H9 (cell line): ENCODE measurements around the gene CENPP. TPM values are rescaled to one million over a fixed set of nuclear protein-coding genes. Genes with fewer than 3 reads are reported as not detected.

ENCODE experiments used
- DNase-seq: peaks from one replicate; pipeline ENCODE4 v3.0.0-alpha.2; 2017
- H2AFZ ChIP-seq: one replicate; pipeline ENCODE4 v1.6.1; 2013; ENCODE audit warnings: mild to moderate bottlenecking, low read length, control low read depth, moderate library complexity
- H2AK5ac ChIP-seq: 2 replicates; pipeline ENCODE4 v1.6.1; 2013; ENCODE audit warnings: low read length, control low read depth, mixed read lengths; ENCODE audit not compliant: insufficient read length
- H2BK120ac ChIP-seq: one replicate; pipeline ENCODE4 v1.6.1; 2013; ENCODE audit warnings: low read depth, mild to moderate bottlenecking, low read length, control low read depth, inconsistent platforms; ENCODE audit not compliant: poor library complexity, severe bottlenecking
- H2BK12ac ChIP-seq: 2 replicates; pipeline ENCODE4 v1.6.1; 2013; ENCODE audit warnings: low read length, control low read depth, mixed read lengths, low read depth; ENCODE audit not compliant: insufficient read length
- H2BK15ac ChIP-seq: 2 replicates; pipeline ENCODE4 v1.6.1; 2013; ENCODE audit warnings: low read depth, low read length, control low read depth
- H2BK20ac ChIP-seq: one replicate; pipeline ENCODE4 v1.6.1; 2013; ENCODE audit warnings: low read depth, mild to moderate bottlenecking, low read length, control low read depth, inconsistent platforms; ENCODE audit not compliant: poor library complexity, severe bottlenecking
- H2BK5ac ChIP-seq: 2 replicates; pipeline ENCODE4 v1.6.1; 2013; ENCODE audit warnings: low read length, control low read depth, mixed read lengths; ENCODE audit not compliant: insufficient read length
- H3K14ac ChIP-seq: 2 replicates; pipeline ENCODE4 v1.6.1; 2013; ENCODE audit warnings: low read length, control low read depth; ENCODE audit not compliant: insufficient read depth
- H3K18ac ChIP-seq: 2 replicates; pipeline ENCODE4 v1.6.1; 2013; ENCODE audit warnings: low read depth, mild to moderate bottlenecking, mixed read lengths, low read length, control low read depth; ENCODE audit not compliant: insufficient read length
- H3K23ac ChIP-seq: 2 replicates; pipeline ENCODE4 v1.6.1; 2013; ENCODE audit warnings: low read length, control low read depth, mixed read lengths, low read depth; ENCODE audit not compliant: insufficient read length
- H3K23me2 ChIP-seq: 2 replicates; pipeline ENCODE4 v1.6.1; 2013; ENCODE audit warnings: low read depth, mild to moderate bottlenecking, mixed read lengths, low read length, control low read depth; ENCODE audit not compliant: insufficient read length, poor library complexity, severe bottlenecking
- H3K27ac ChIP-seq: 2 replicates; pipeline ENCODE4 v1.5.1; 2013; ENCODE audit warnings: low read length, control low read depth, mixed read lengths, low read depth; ENCODE audit not compliant: insufficient read length
- H3K27me3 ChIP-seq: 2 replicates; pipeline ENCODE4 v1.6.1; 2013; ENCODE audit warnings: low read length, control low read depth, inconsistent platforms; ENCODE audit not compliant: insufficient read depth
- H3K4ac ChIP-seq: 2 replicates; pipeline ENCODE4 v1.6.1; 2013; ENCODE audit warnings: low read depth, mild to moderate bottlenecking, control low read depth, inconsistent platforms, low read length, moderate library complexity
- H3K4me1 ChIP-seq: 2 replicates; pipeline ENCODE4 v1.6.1; 2013; ENCODE audit warnings: low read length, control low read depth, inconsistent platforms; ENCODE audit not compliant: insufficient read depth
- H3K4me2 ChIP-seq: 2 replicates; pipeline ENCODE4 v1.6.1; 2013; ENCODE audit warnings: low read length, control low read depth, mixed read lengths; ENCODE audit not compliant: insufficient read length, insufficient read depth
- H3K56ac ChIP-seq: 2 replicates; pipeline ENCODE4 v1.6.1; 2013; ENCODE audit warnings: low read depth, mild to moderate bottlenecking, mixed read lengths, low read length, control low read depth; ENCODE audit not compliant: insufficient read length
- H3K79me1 ChIP-seq: 2 replicates; pipeline ENCODE4 v1.6.1; 2013; ENCODE audit warnings: low read depth, mild to moderate bottlenecking, moderate library complexity, low read length, control low read depth, inconsistent platforms; ENCODE audit not compliant: insufficient read depth, poor library complexity, severe bottlenecking
- H3K79me2 ChIP-seq: 2 replicates; pipeline ENCODE4 v1.6.1; 2013; ENCODE audit warnings: low read length, control low read depth, inconsistent platforms; ENCODE audit not compliant: insufficient read depth
- H3K9ac ChIP-seq: 2 replicates; pipeline ENCODE4 v1.6.1; 2013; ENCODE audit warnings: low read length, control low read depth, mixed read lengths; ENCODE audit not compliant: insufficient read length; ENCODE audit errors: extremely low read depth
- H3K9me3 ChIP-seq: one replicate; pipeline ENCODE4 v1.6.1; 2013; ENCODE audit warnings: low read depth, low read length, inconsistent platforms; ENCODE audit not compliant: control insufficient read depth
- H3T11ph ChIP-seq: one replicate; pipeline ENCODE4 v1.6.1; 2013; ENCODE audit warnings: mild to moderate bottlenecking, low read length, control low read depth, inconsistent platforms
- H4K20me1 ChIP-seq: one replicate; pipeline ENCODE4 v1.6.1; 2013; ENCODE audit not compliant: control insufficient read depth, insufficient read length, insufficient read depth
- H4K5ac ChIP-seq: 2 replicates; pipeline ENCODE4 v1.6.1; 2013; ENCODE audit warnings: low read depth, mild to moderate bottlenecking, mixed read lengths, low read length, control low read depth; ENCODE audit not compliant: insufficient read length
- H4K8ac ChIP-seq: replicated peaks from 2 replicates; pipeline ENCODE4 v1.6.1; 2013; ENCODE audit warnings: low read length, control low read depth, mixed read lengths, low read depth; ENCODE audit not compliant: insufficient read length
- H4K91ac ChIP-seq: 2 replicates; pipeline ENCODE4 v1.6.1; 2013; ENCODE audit warnings: low read depth, mild to moderate bottlenecking, moderate library complexity, mixed read lengths, low read length, control low read depth; ENCODE audit not compliant: insufficient read length
- H3K27ac Mint-ChIP-seq, 3 experiments: 2 replicates in 2 of 3; 3 replicates in 1 of 3; pipeline ENCODE4 v1.8.0; 2020 to 2021; ENCODE audit warnings: mixed read lengths in 3 of 3, mild to moderate bottlenecking in 1 of 3, moderate library complexity in 1 of 3
- H3K27me3 Mint-ChIP-seq: 2 replicates; pipeline ENCODE4 v1.8.0; 2021; ENCODE audit warnings: low read depth, mild to moderate bottlenecking, moderate library complexity, mixed read lengths
- H3K36me3 Mint-ChIP-seq, 3 experiments: 2 replicates in 2 of 3; 3 replicates in 1 of 3; pipeline ENCODE4 v1.8.0; 2020 to 2021; ENCODE audit warnings: low read depth in 3 of 3, mixed read lengths in 3 of 3; ENCODE audit not compliant: insufficient read depth in 1 of 3
- H3K4me1 Mint-ChIP-seq, 2 experiments: 2 replicates each; pipeline ENCODE4 v1.8.0; 2020; ENCODE audit warnings: mixed read lengths in 2 of 2
- H3K4me3 Mint-ChIP-seq, 2 experiments: 2 replicates in 1 of 2; 3 replicates in 1 of 2; pipeline ENCODE4 v1.8.0; 2020 to 2021; ENCODE audit warnings: mild to moderate bottlenecking in 2 of 2, mixed read lengths in 2 of 2, moderate library complexity in 1 of 2
- H3K9me3 Mint-ChIP-seq, 2 experiments: 2 replicates in 1 of 2; 3 replicates in 1 of 2; pipeline ENCODE4 v1.8.0; 2020; ENCODE audit warnings: mild to moderate bottlenecking in 2 of 2, mixed read lengths in 2 of 2, moderate library complexity in 1 of 2
- CTCF ChIP-seq: fragments of 200-600 bp; sonication (generic); conservative IDR thresholded peaks from 3 replicates; pipeline ENCODE4 v1.8.0; 2021; ENCODE audit warnings: antibody characterized with exemption, mild to moderate bottlenecking
- WGBS: extraction: QIAGEN DNeasy Blood & Tissue Kit; methylation state at CpG from one replicate; pipeline ENCODE4 v1.1.7; 2013; ENCODE audit warnings: missing lambda C conversion rate, low lambda C conversion rate, mixed read lengths; ENCODE audit not compliant: insufficient read length; ENCODE audit errors: extremely low coverage; 5-methylcytosine and 5-hydroxymethylcytosine counted together
- total RNA-seq: library from RNA; stranded (reverse); gene quantifications from 2 replicates; pipeline ENCODE4 v1.2.1, GENCODE V29; 2021

CENPP gene
- total RNA-seq, 1 experiment from 2014 or later = 9.1 TPM

- H3K4me1 Mint-ChIP-seq = 0 out of 4 replicates have a peak, but pooled peaks cover 0 to 3% of the 10 kb centered on the region in 2 experiments
- H3K9me3 Mint-ChIP-seq = 0 out of 5 replicates have a peak, but pooled peaks cover 0 to under 1% of the 10 kb centered on the region in 2 experiments
Measured at GRCh38 chr9:92402826-92403745, 77.3 kb downstream of the CENPP start.

More at GRCh38 chr9:92402826-92403745, 77.3 kb downstream of the CENPP start:
- no peaks in the 10 kb centered on the region for H3K27me3 Mint-ChIP-seq
- Histone ChIP-seq H3K18ac (no peak overlapping the region), H3K79me1 (no peaks in the 10 kb centered on the region), H4K20me1 (no peaks in the 10 kb centered on the region), H3K27ac (no peak overlapping the region), H3K4ac (no peak overlapping the region), H2AK5ac (no peak overlapping the region), H4K91ac (no peak overlapping the region), H2BK5ac (no peak overlapping the region), H3K23me2 (no peaks in the 10 kb centered on the region), H2BK120ac (no peak overlapping the region), H4K5ac (no peak overlapping the region), H3K79me2 (no peaks in the 10 kb centered on the region), H3K9me3 (no peaks in the 10 kb centered on the region), H2BK20ac (no peak overlapping the region), H3K56ac (no peak overlapping the region), H4K8ac (no peak overlapping the region), H3K9ac (no peak overlapping the region), H3K27me3 (no peaks in the 10 kb centered on the region), H3K4me1 (no peaks in the 10 kb centered on the region), H2AFZ (no peak overlapping the region), H2BK12ac (no peak overlapping the region), H3K23ac (no peak overlapping the region), H3K4me2 (no peak overlapping the region), H2BK15ac (no peak overlapping the region), H3T11ph (no peak overlapping the region), H3K14ac (no peak overlapping the region)
- no peak overlapping the region for H3K27ac Mint-ChIP-seq
- no peak overlapping the region for H3K4me3 Mint-ChIP-seq
- no peaks in the 10 kb centered on the region for H3K36me3 Mint-ChIP-seq
- no peak for TF ChIP-seq CTCF
- no CpG with 5 or more reads among the region's 5 CpGs for WGBS
- no peak for DNase-seq
